Cardiac fibroblast (primary cell): Measurements from ENCODE around the gene MYOM1.
"Not testable (repeated sequence)": the region's sequence is repeated elsewhere in the genome, so short reads cannot be mapped to it uniquely, and the experiment has no call there.

Source experiments
- DNase-seq, 2 donors: peaks; one replicate each; pipeline versions ENCODE4 v3.0.0 to v3.0.0-alpha.2; 2010; ENCODE audit warnings: low read depth in 2 of 2
- H3K4me3 ChIP-seq, 2 donors: replicated peaks in 1 of 2; 1 replicate in 1 of 2; 2 replicates in 1 of 2; pipeline ENCODE4 v1.5.1; 2011; ENCODE audit warnings: low read depth in 2 of 2, low read length in 2 of 2, mild to moderate bottlenecking in 2 of 2, moderate library complexity in 1 of 2
- CTCF ChIP-seq: IDR thresholded peaks from one replicate; pipeline ENCODE4 v1.5.1; 2011; ENCODE audit warnings: low read depth, mild to moderate bottlenecking, low read length, inconsistent platforms

Gene MYOM1

GRCh38 chr18:3032721-3033120 lies 187.0 kb downstream of the MYOM1 start:
- DNase-seq, result no peak
- no peak for TF ChIP-seq CTCF
- H3K4me3 ChIP-seq, result no peak overlapping the region

GRCh38 chr18:3029215-3029952 lies 190.4 kb downstream of the MYOM1 start:
- TF ChIP-seq CTCF, result no peak
- DNase-seq, result peak in 1 of 2 donors; percentile 43
- H3K4me3 ChIP-seq, result no peak overlapping the region

- not testable (repeated sequence) for DNase-seq, H3K4me3 ChIP-seq
Measured at GRCh38 chr18:3028115-3028514, 191.7 kb downstream of the MYOM1 start.

- no peak overlapping the region for H3K4me3 ChIP-seq
- no peak for DNase-seq
- no peak for TF ChIP-seq CTCF
Measured at GRCh38 chr18:3027370-3027891, 192.3 kb downstream of the MYOM1 start.

GRCh38 chr18:3025544-3025943 lies 194.2 kb downstream of the MYOM1 start:
- TF ChIP-seq CTCF, result no peak

GRCh38 chr18:3023603-3024002 lies 196.2 kb downstream of the MYOM1 start:
- H3K4me3 ChIP-seq, DNase-seq: not testable (repeated sequence)

More at GRCh38 chr18:3025544-3025943, 194.2 kb downstream of the MYOM1 start:
- H3K4me3 ChIP-seq, result no peak overlapping the region
- no peak for DNase-seq
